Measurements from ENCODE around the gene MICB. TPM values are rescaled to one million over a fixed set of nuclear protein-coding genes. Genes with fewer than 3 reads are reported as not detected.
A peak's percentile ranks its signal among the peaks of the same experiment; 100 is the strongest.

Gene MICB
- total and polyA plus RNA-seq, 9 of the 15 experiments (the other 6 are each of a cell fraction or from before 2014, with no cell fraction given): 13.3 to 34.5 (median 19.8) TPM

DNA sequence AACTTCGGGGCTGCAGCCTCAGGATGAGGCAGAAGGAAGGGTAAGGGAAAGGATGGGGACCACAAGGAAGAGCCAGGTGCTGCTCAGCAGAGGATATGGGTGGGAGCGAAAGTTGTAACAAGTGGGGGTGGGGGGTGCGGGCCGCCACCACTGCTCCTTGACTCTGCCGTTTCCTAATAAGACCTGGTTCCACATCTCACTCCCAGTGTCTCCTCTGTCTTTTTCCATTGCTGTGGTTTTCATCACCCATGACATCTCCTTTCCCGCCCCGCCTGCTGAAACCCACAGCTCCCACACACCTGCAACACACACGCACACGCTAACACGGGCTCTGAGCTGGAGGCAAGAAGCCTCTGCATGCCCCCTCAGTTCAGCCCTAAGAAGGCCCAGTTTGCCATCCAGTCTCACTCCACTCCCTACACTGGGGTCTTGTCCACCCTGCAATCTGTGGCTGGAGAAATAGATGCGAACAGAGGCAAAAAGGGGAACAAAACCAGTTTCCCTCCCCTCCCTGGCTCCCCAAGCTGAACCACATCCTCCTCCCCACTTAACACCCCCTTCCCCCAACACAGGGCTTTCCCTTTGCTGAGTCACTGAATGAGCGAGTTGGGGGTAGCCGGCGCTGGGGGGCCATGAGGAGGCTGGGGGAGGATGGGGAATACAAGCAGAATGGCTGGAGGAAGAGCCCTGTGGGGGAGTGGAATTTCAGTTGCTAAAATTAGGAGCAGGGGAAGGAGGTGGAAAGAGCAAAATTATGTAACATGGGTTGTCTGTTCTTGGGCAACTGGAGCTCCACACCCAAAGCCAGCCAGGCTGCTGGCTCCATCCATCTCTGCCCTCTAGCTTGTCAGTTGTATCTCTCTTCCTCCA is 60.9 kb downstream of the MICB start (continued):
- 0 out of 2 replicates have a peak, but pooled peaks have one; percentile 28 for TF ChIP-seq TOE1 (IDR thresholded peaks at IDR 0.05; ENCODE audit: borderline replicate concordance)
- TF ChIP-seq TOE1 (CRISPR knock-in tag; IDR thresholded peaks at IDR 0.05; ENCODE audit: borderline replicate concordance, low read depth): no peak
- TF ChIP-seq MCM7 (IDR thresholded peaks at IDR 0.05): no peak
- TF ChIP-seq MAFG (tag; conservative IDR thresholded peaks at IDR 0.05): peak; percentile 70
- no peak for TF ChIP-seq MCM5 (IDR thresholded peaks at IDR 0.05; ENCODE audit: low read depth)
- TF ChIP-seq, protein P1, sequence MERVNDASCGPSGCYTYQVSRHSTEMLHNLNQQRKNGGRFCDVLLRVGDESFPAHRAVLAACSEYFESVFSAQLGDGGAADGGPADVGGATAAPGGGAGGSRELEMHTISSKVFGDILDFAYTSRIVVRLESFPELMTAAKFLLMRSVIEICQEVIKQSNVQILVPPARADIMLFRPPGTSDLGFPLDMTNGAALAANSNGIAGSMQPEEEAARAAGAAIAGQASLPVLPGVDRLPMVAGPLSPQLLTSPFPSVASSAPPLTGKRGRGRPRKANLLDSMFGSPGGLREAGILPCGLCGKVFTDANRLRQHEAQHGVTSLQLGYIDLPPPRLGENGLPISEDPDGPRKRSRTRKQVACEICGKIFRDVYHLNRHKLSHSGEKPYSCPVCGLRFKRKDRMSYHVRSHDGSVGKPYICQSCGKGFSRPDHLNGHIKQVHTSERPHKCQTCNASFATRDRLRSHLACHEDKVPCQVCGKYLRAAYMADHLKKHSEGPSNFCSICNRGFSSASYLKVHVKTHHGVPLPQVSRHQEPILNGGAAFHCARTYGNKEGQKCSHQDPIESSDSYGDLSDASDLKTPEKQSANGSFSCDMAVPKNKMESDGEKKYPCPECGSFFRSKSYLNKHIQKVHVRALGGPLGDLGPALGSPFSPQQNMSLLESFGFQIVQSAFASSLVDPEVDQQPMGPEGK (CRISPR knock-in tag; IDR thresholded peaks at IDR 0.05; ENCODE audit: borderline replicate concordance): peak; percentile 86; the same call in 1 of the 2 replicates
- TF ChIP-seq MYC (IDR thresholded peaks at IDR 0.05; ENCODE audit: low read depth, low read length): peak; percentile 16; the same call in 1 of the 2 replicates
- no peak for TF ChIP-seq MYC (CRISPR knock-in tag; IDR thresholded peaks at IDR 0.05; ENCODE audit: borderline replicate concordance, low read depth)
- TF ChIP-seq ZNF589 (CRISPR knock-in tag; IDR thresholded peaks at IDR 0.05; ENCODE audit: low read depth): peak; percentile 47; the same call in 1 of the 2 replicates
- peak; percentile 82 for TF ChIP-seq LEF1 (IDR thresholded peaks at IDR 0.05)
- TF ChIP-seq KLF1 (tag; IDR thresholded peaks at IDR 0.05): no peak
- no peak for TF ChIP-seq ARHGAP35 (IDR thresholded peaks at IDR 0.05; ENCODE audit: partially characterized antibody)
- TF ChIP-seq, protein P2, sequence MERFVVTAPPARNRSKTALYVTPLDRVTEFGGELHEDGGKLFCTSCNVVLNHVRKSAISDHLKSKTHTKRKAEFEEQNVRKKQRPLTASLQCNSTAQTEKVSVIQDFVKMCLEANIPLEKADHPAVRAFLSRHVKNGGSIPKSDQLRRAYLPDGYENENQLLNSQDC (CRISPR knock-in tag; IDR thresholded peaks at IDR 0.05): no peak
- peak; percentile 4; the same call in 1 of the 2 replicates for TF ChIP-seq JUN (IDR thresholded peaks at IDR 0.05; ENCODE audit: borderline replicate concordance, low read depth, low read length)
- 0 out of 2 replicates have a peak, but pooled peaks have one; percentile 35 for TF ChIP-seq JUN (CRISPR knock-in tag; IDR thresholded peaks at IDR 0.05; ENCODE audit: borderline replicate concordance)
- TF ChIP-seq, protein P3, sequence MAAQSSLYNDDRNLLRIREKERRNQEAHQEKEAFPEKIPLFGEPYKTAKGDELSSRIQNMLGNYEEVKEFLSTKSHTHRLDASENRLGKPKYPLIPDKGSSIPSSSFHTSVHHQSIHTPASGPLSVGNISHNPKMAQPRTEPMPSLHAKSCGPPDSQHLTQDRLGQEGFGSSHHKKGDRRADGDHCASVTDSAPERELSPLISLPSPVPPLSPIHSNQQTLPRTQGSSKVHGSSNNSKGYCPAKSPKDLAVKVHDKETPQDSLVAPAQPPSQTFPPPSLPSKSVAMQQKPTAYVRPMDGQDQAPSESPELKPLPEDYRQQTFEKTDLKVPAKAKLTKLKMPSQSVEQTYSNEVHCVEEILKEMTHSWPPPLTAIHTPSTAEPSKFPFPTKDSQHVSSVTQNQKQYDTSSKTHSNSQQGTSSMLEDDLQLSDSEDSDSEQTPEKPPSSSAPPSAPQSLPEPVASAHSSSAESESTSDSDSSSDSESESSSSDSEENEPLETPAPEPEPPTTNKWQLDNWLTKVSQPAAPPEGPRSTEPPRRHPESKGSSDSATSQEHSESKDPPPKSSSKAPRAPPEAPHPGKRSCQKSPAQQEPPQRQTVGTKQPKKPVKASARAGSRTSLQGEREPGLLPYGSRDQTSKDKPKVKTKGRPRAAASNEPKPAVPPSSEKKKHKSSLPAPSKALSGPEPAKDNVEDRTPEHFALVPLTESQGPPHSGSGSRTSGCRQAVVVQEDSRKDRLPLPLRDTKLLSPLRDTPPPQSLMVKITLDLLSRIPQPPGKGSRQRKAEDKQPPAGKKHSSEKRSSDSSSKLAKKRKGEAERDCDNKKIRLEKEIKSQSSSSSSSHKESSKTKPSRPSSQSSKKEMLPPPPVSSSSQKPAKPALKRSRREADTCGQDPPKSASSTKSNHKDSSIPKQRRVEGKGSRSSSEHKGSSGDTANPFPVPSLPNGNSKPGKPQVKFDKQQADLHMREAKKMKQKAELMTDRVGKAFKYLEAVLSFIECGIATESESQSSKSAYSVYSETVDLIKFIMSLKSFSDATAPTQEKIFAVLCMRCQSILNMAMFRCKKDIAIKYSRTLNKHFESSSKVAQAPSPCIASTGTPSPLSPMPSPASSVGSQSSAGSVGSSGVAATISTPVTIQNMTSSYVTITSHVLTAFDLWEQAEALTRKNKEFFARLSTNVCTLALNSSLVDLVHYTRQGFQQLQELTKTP (IDR thresholded peaks at IDR 0.05; ENCODE audit: low read depth in 1 of 2, partially characterized antibody in 2 of 2): peak in 1 of 2 experiments; percentile 38
- TF ChIP-seq, protein P4, sequence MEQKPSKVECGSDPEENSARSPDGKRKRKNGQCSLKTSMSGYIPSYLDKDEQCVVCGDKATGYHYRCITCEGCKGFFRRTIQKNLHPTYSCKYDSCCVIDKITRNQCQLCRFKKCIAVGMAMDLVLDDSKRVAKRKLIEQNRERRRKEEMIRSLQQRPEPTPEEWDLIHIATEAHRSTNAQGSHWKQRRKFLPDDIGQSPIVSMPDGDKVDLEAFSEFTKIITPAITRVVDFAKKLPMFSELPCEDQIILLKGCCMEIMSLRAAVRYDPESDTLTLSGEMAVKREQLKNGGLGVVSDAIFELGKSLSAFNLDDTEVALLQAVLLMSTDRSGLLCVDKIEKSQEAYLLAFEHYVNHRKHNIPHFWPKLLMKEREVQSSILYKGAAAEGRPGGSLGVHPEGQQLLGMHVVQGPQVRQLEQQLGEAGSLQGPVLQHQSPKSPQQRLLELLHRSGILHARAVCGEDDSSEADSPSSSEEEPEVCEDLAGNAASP (IDR thresholded peaks at IDR 0.05): no peak
- peak; percentile 24; the same call in 1 of the 2 replicates for TF ChIP-seq NCOA1 (IDR thresholded peaks at IDR 0.05; ENCODE audit: low read depth)
- TF ChIP-seq ZNF76 (CRISPR knock-in tag; IDR thresholded peaks at IDR 0.05; ENCODE audit: borderline replicate concordance): 0 out of 2 replicates have a peak, but pooled peaks have one; percentile 19
- TF ChIP-seq NFXL1 (CRISPR knock-in tag; IDR thresholded peaks at IDR 0.05): no peak

Measured in K562 (cell line).